Upper lobe of left lung (tissue), 6 donors: ENCODE results near the gene CCDC87. TPM values are rescaled to one million over a fixed set of nuclear protein-coding genes. Genes with fewer than 3 reads are reported as not detected.
A peak's percentile ranks its signal among the peaks of the same experiment; 100 is the strongest.
"Not testable (repeated sequence)": the region's sequence is repeated elsewhere in the genome, so short reads cannot be mapped to it uniquely, and the experiment has no call there.

Experiments
- ATAC-seq, 2 donors: fragments of 200-7000 bp; cut with Tn5 transposase; one replicate each; pipeline ENCODE4 v1.9.1; 2022; ENCODE audit warnings: mild to moderate bottlenecking in 2 of 2, moderate library complexity in 2 of 2; ENCODE audit not compliant: low FRiP score in 2 of 2
- DNase-seq, 2 donors: peaks; one replicate each; pipeline ENCODE4 v3.0.0-alpha.2; 2019 to 2020
- H3K27ac ChIP-seq, 4 donors: fragments of 200-600 bp; sonication (generic); one replicate each; pipeline ENCODE4 v1.5.1; 2016 to 2019
- H3K27me3 ChIP-seq, 4 donors: fragments of 200-600 bp; sonication (generic); one replicate each; pipeline ENCODE4 v1.5.1; 2017 to 2019
- H3K36me3 ChIP-seq, 4 donors: fragments of 200-600 bp; sonication (generic); one replicate each; pipeline ENCODE4 v1.5.1; 2016 to 2019
- H3K4me1 ChIP-seq, 4 donors: fragments of 200-600 bp; sonication (generic); one replicate each; pipeline ENCODE4 v1.5.1; 2018 to 2019
- H3K4me3 ChIP-seq, 4 donors: fragments of 200-600 bp; sonication (generic); one replicate each; pipeline ENCODE4 v1.5.1; 2017 to 2019; ENCODE audit warnings: mild to moderate bottlenecking in 2 of 4, moderate library complexity in 1 of 4
- H3K9me3 ChIP-seq, 4 donors: fragments of 200-600 bp; sonication (generic); one replicate each; pipeline ENCODE4 v1.5.1; 2018 to 2019
- EP300 ChIP-seq, 4 donors: sonication (generic); formaldehyde crosslinking; IDR thresholded peaks; one replicate each; pipeline ENCODE4 v1.5.1; 2017; ENCODE audit warnings: antibody characterized with exemption in 4 of 4, control low read depth in 2 of 4
- POLR2A ChIP-seq, 4 donors: fragments of 450-650 bp; IDR thresholded peaks; one replicate each; pipeline ENCODE4 v1.5.1; 2016 to 2017; ENCODE audit warnings: antibody characterized with exemption in 4 of 4, mild to moderate bottlenecking in 2 of 4
- POLR2AphosphoS5 ChIP-seq, 2 donors: sonication (generic); formaldehyde crosslinking; IDR thresholded peaks; one replicate each; pipeline ENCODE4 v1.5.1; 2017; ENCODE audit warnings: antibody characterized with exemption in 2 of 2
- WGBS, 2 donors: methylation state at CpG; one replicate each; pipeline ENCODE4 v1.1.5; 2017 to 2018; 5-methylcytosine and 5-hydroxymethylcytosine counted together
- total RNA-seq, 6 donors: library from RNA; depleted of rRNA in 4 of 6; stranded (reverse); fragments of >200 nt in 4 of 6; gene quantifications; one replicate each; pipeline versions ENCODE4 v1.1.0 to v1.2.1, GENCODE V29; 2016 to 2021
- TF ChIP-seq, protein P1 (sequence below), 6 experiments: fragments of 450-650 bp in 4 of 6; fragments of 200-600 bp in 2 of 6; sonication (generic) in 2 of 6; IDR thresholded peaks; one replicate each; pipeline ENCODE4 v1.5.1; 2016 to 2019; ENCODE audit warnings: antibody characterized with exemption in 6 of 6
- donor health status: DM: no; HTN: no; CAD: no; lungs with moderate emphysema.
- donor health status: DM: no; HTN: yes; CAD: no; lungs with severe emphysema.

The CCDC87 gene
- 1 to 10 TPM in 1 of 6 donors, under 1 TPM in 4, not detected in 1; 0.20 to 4.2 (median 0.44) TPM for total RNA-seq

DNA sequence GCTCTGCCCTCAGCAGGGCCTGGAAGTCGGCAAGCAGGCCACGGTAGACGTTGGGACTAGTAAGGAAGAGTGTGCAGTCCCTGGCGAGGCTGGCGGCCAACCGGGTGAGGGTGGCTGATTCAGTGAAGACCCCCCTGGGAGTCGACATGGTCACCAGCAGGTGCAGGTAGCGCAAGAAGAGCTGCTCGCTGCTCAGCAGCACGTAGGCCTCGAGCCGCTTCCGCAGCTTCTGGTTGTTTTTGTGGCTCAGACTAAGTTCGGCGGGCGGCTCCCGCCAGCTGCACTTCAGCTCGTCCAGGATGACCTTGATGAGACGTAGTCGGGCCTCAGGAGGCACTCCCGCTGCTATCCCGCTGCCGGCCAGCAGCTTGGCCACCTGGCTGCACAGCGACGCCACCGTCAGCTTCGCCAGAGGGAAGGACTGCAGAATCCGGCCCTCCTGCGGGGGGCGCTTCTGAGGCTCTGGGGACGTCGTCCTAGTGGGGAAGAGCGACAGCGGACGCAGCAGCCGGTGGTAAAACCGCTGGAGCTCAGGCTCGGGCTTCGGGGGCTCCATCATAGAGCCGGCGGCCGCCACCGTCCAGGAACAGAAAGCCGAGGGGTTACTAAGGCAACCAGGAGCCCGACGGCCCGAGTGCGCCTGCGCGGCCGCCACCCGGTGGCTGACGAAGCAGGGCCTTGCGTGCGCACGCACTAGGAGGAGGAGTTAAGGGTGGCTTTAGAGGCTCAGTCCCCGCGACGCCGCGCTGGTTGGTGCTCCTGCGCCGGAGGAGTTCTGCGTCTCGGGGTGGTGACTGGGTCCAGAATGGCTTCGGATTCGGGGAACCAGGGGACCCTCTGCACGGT lies at the start of gene CCDC87, which contains the start of gene CCS:
CCDC87 (minus strand) TSS at position 607 of the 846 bp plus-strand sequence; CDS start at position 559, 48 bp downstream.
CCS (plus strand) TSS at position 729 of the 846 bp plus-strand sequence; CDS start at position 806, 77 bp downstream.
- H3K27me3 ChIP-seq = no peaks in the 10 kb centered on the region
- WGBS, 2 donors = 15 to 32% methylated on average over 34 to 68 of the region's 68 CpGs
- TF ChIP-seq POLR2A (IDR thresholded peaks at IDR 0.05) (peak in 3 of 4 donors; percentile 46 to 93 (median 77)), POLR2AphosphoS5 (IDR thresholded peaks at IDR 0.05) (peak; percentile 88 to 98), EP300 (IDR thresholded peaks at IDR 0.05) (no peak)
- TF ChIP-seq, protein P1, sequence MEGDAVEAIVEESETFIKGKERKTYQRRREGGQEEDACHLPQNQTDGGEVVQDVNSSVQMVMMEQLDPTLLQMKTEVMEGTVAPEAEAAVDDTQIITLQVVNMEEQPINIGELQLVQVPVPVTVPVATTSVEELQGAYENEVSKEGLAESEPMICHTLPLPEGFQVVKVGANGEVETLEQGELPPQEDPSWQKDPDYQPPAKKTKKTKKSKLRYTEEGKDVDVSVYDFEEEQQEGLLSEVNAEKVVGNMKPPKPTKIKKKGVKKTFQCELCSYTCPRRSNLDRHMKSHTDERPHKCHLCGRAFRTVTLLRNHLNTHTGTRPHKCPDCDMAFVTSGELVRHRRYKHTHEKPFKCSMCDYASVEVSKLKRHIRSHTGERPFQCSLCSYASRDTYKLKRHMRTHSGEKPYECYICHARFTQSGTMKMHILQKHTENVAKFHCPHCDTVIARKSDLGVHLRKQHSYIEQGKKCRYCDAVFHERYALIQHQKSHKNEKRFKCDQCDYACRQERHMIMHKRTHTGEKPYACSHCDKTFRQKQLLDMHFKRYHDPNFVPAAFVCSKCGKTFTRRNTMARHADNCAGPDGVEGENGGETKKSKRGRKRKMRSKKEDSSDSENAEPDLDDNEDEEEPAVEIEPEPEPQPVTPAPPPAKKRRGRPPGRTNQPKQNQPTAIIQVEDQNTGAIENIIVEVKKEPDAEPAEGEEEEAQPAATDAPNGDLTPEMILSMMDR (IDR thresholded peaks at IDR 0.05) = peak; percentile 47 to 95 (median 77)
- H3K4me3 ChIP-seq = peak within 1 kb of the TSS; percentile 50 to 80 (median 68)
- DNase-seq (peak; percentile 99 to 100), ATAC-seq (peak; percentile 96 to 98)
- H3K9me3 ChIP-seq = no peaks in the 10 kb centered on the region
- H3K4me1 ChIP-seq = peaks cover 30 to 34% (median 31%) of the 10 kb centered on the region in 4 donors
- no peaks in the 10 kb centered on the region for H3K36me3 ChIP-seq
- H3K27ac ChIP-seq = peak within 1 kb of the TSS; percentile 52 to 86 (median 86)

DNA sequence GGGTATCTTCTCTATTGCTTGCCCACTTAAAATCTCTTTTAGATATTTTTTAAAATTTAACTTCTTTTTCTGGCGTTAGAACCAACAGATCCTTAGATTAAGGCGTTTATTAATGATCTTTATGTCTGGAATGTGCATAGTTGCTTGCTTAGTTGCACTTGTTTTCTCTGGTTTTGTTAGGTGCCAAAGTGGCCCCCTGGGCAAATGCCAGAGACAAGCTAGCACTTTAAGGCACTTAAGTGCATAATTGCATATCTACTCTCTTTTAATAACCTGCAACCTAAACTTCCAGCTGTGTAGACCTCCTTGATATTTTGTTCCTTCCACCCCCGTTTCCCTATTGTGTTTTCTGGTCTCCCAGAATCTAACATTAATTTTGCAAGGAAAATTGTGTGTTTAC lies 49.0 kb upstream of the CCDC87 start:
- ATAC-seq (no peak), DNase-seq (no peak)
- Histone ChIP-seq H3K27ac (no peak overlapping the region), H3K9me3 (no peaks in the 10 kb centered on the region), H3K4me1 (peaks cover 79 to 91% (median 81%) of the 10 kb centered on the region in 4 donors), H3K27me3 (no peaks in the 10 kb centered on the region), H3K4me3 (peak overlapping the region in 3 of 4 donors; percentile 18 to 85 (median 77)), H3K36me3 (peaks cover 11 to 71% (median 53%) of the 10 kb centered on the region in 4 donors)
- 21 to 25% methylated on average over 3 of the region's 3 CpGs for WGBS, 2 donors
- TF ChIP-seq POLR2AphosphoS5 (IDR thresholded peaks at IDR 0.05) (no peak), EP300 (IDR thresholded peaks at IDR 0.05) (no peak), POLR2A (IDR thresholded peaks at IDR 0.05) (no peak)
- TF ChIP-seq, protein P1 (IDR thresholded peaks at IDR 0.05) = no peak

DNA sequence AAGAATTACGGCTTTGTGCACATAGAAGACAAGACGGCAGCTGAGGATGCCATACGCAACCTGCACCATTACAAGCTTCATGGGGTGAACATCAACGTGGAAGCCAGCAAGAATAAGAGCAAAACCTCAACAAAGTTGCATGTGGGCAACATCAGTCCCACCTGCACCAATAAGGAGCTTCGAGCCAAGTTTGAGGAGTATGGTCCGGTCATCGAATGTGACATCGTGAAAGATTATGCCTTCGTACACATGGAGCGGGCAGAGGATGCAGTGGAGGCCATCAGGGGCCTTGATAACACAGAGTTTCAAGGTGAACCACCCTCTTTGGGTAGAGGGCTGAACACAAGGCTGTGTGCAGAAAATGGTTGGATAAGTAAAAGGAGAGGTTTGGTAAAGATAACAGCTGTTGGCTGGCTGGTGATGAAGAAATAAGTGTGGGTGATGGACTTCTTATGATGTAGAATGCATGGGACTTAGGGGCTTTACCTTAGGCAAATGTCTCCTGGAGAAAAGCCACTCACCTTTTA lies 47.0 kb upstream of the CCDC87 start:
- H3K27ac ChIP-seq = peak overlapping the region in 1 of 4 donors; percentile 97
- 52 to 62% methylated on average over 8 to 10 of the region's 10 CpGs for WGBS, 2 donors
- H3K4me3 ChIP-seq = peak overlapping the region in 3 of 4 donors; percentile 72 to 85 (median 77)
- DNase-seq, H3K27me3 ChIP-seq, ATAC-seq, H3K9me3 ChIP-seq: not testable (repeated sequence)
- H3K36me3 ChIP-seq = peaks cover 8 to 51% (median 37%) of the 10 kb centered on the region in 4 donors
- peaks cover 61 to 72% (median 65%) of the 10 kb centered on the region in 4 donors for H3K4me1 ChIP-seq

- WGBS, 2 donors = 6% methylated on average over 27 of the region's 27 CpGs
- H3K4me1 ChIP-seq = peaks cover 55 to 65% (median 59%) of the 10 kb centered on the region in 4 donors
- no peaks in the 10 kb centered on the region for H3K9me3 ChIP-seq
- H3K4me3 ChIP-seq = peak overlapping the region; percentile 72 to 87 (median 81)
- H3K36me3 ChIP-seq = peaks cover 8 to 51% (median 33%) of the 10 kb centered on the region in 4 donors
- ATAC-seq (peak in 1 of 2 donors; percentile 3), DNase-seq (no peak)
- H3K27me3 ChIP-seq = no peaks in the 10 kb centered on the region
- H3K27ac ChIP-seq = peak overlapping the region; percentile 91 to 97 (median 92)
- TF ChIP-seq POLR2A (IDR thresholded peaks at IDR 0.05) = no peak
- TF ChIP-seq, protein P1 (IDR thresholded peaks at IDR 0.05) = peak in 1 of 6 experiments; percentile 33
These were observed 46.4 kb upstream of the CCDC87 start for GRCh38 chr11:66639066-66639813.
